WTC11 (cell line): Measurements from ENCODE around the gene KCMF1.

ENCODE experiments used
- AR ChIP-seq: fragments of 250-450 bp; sonication (Bioruptor Pico); IDR thresholded peaks from 2 replicates; pipeline ENCODE4 v1.9.0; 2021; ENCODE audit warnings: mild to moderate bottlenecking
- ATF1 ChIP-seq: sonication (generic); formaldehyde crosslinking; IDR thresholded peaks from 2 replicates; pipeline ENCODE4 v1.8.1; 2023; ENCODE audit warnings: mild to moderate bottlenecking, moderate library complexity, missing genetic modification reagents
- CREB1 ChIP-seq: sonication (generic); formaldehyde crosslinking; IDR thresholded peaks from 2 replicates; pipeline ENCODE4 v1.8.0; 2023; ENCODE audit warnings: mild to moderate bottlenecking, missing genetic modification reagents
- E2F4 ChIP-seq: sonication (generic); formaldehyde crosslinking; IDR thresholded peaks from 2 replicates; pipeline ENCODE4 v1.8.1; 2022; ENCODE audit warnings: low read depth, mild to moderate bottlenecking, moderate library complexity, missing genetic modification reagents, borderline replicate concordance
- FOXK1 ChIP-seq: sonication (generic); formaldehyde crosslinking; IDR thresholded peaks from 2 replicates; pipeline ENCODE4 v1.8.0; 2022; ENCODE audit warnings: mild to moderate bottlenecking, moderate library complexity, missing genetic modification reagents
- HMGXB4 ChIP-seq: sonication (generic); formaldehyde crosslinking; IDR thresholded peaks from 2 replicates; pipeline ENCODE4 v1.8.1; 2023; ENCODE audit warnings: mild to moderate bottlenecking, moderate library complexity, missing genetic modification reagents
- KAT7 ChIP-seq: sonication (generic); formaldehyde crosslinking; IDR thresholded peaks from 2 replicates; pipeline ENCODE4 v1.8.1; 2023; ENCODE audit warnings: missing genetic modification reagents, mild to moderate bottlenecking, borderline replicate concordance
- NFYB ChIP-seq: sonication (generic); formaldehyde crosslinking; conservative IDR thresholded peaks from 2 replicates; pipeline ENCODE4 v1.8.0; 2022; ENCODE audit warnings: low read depth, missing genetic modification reagents
- ZNF263 ChIP-seq: sonication (generic); formaldehyde crosslinking; IDR thresholded peaks from 2 replicates; pipeline ENCODE4 v1.8.1; 2022; ENCODE audit warnings: low read depth, mild to moderate bottlenecking, moderate library complexity, missing genetic modification reagents
- TF ChIP-seq, protein P1 (sequence below): fragments of 200-600 bp; IDR thresholded peaks from 2 replicates; pipeline ENCODE4 v1.8.0; 2022; ENCODE audit warnings: antibody characterized with exemption

GRCh38 chr2:84989422-84989821 is 18.5 kb downstream of the KCMF1 start:
- TF ChIP-seq ATF1 (CRISPR knock-in tag) (no peak), HMGXB4 (CRISPR knock-in tag) (no peak), NFYB (no peak), ZNF263 (CRISPR knock-in tag) (no peak), CREB1 (CRISPR knock-in tag) (no peak), AR (CRISPR knock-in tag) (no peak), KAT7 (CRISPR knock-in tag) (no peak), FOXK1 (CRISPR knock-in tag) (no peak), E2F4 (CRISPR knock-in tag) (no peak)
- TF ChIP-seq, protein P1, sequence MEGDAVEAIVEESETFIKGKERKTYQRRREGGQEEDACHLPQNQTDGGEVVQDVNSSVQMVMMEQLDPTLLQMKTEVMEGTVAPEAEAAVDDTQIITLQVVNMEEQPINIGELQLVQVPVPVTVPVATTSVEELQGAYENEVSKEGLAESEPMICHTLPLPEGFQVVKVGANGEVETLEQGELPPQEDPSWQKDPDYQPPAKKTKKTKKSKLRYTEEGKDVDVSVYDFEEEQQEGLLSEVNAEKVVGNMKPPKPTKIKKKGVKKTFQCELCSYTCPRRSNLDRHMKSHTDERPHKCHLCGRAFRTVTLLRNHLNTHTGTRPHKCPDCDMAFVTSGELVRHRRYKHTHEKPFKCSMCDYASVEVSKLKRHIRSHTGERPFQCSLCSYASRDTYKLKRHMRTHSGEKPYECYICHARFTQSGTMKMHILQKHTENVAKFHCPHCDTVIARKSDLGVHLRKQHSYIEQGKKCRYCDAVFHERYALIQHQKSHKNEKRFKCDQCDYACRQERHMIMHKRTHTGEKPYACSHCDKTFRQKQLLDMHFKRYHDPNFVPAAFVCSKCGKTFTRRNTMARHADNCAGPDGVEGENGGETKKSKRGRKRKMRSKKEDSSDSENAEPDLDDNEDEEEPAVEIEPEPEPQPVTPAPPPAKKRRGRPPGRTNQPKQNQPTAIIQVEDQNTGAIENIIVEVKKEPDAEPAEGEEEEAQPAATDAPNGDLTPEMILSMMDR, result no peak
